HepG2 (cell line): ENCODE results near the gene DACT2. TPM values are rescaled to one million over a fixed set of nuclear protein-coding genes. Genes with fewer than 3 reads are reported as not detected.

ENCODE experiments used
- ATF2 ChIP-seq: sonication (generic); formaldehyde crosslinking; IDR thresholded peaks from 2 replicates; pipeline ENCODE4 v1.4.0; 2020; ENCODE audit warnings: missing genetic modification reagents
- IRF1 ChIP-seq: sonication (generic); formaldehyde crosslinking; IDR thresholded peaks from 2 replicates; pipeline ENCODE4 v1.4.0; 2020; ENCODE audit warnings: low read depth, mild to moderate bottlenecking, missing genetic modification reagents
- ISL2 ChIP-seq: sonication (generic); formaldehyde crosslinking; IDR thresholded peaks from 2 replicates; pipeline ENCODE4 v1.5.0; 2020; ENCODE audit warnings: missing genetic modification reagents
- LBX2 ChIP-seq: sonication (generic); formaldehyde crosslinking; IDR thresholded peaks from 2 replicates; pipeline ENCODE4 v1.5.0; 2020; ENCODE audit warnings: missing genetic modification reagents, mild to moderate bottlenecking, borderline replicate concordance
- NFATC3 ChIP-seq: sonication (generic); formaldehyde crosslinking; IDR thresholded peaks from 2 replicates; pipeline ENCODE4 v1.5.1; 2020; ENCODE audit warnings: mild to moderate bottlenecking, missing genetic modification reagents
- PRDM4 ChIP-seq: sonication (generic); formaldehyde crosslinking; IDR thresholded peaks from 2 replicates; pipeline ENCODE4 v1.9.0; 2021; ENCODE audit warnings: missing genetic modification reagents, borderline replicate concordance
- REL ChIP-seq: sonication (generic); formaldehyde crosslinking; conservative IDR thresholded peaks from 2 replicates; pipeline ENCODE4 v1.8.0; 2022; ENCODE audit warnings: mild to moderate bottlenecking, missing genetic modification reagents, moderate library complexity
- SMAD1 ChIP-seq: sonication (generic); formaldehyde crosslinking; IDR thresholded peaks from 2 replicates; pipeline ENCODE4 v1.4.0; 2020; ENCODE audit warnings: missing genetic modification reagents, low read depth, mild to moderate bottlenecking, borderline replicate concordance
- SMC3 ChIP-seq: IDR thresholded peaks from 2 replicates; pipeline ENCODE4 v1.6.1; 2011; ENCODE audit warnings: low read length, improper control_type of control experiment
- SOX6 ChIP-seq, 2 experiments: fragments of 450-650 bp in 1 of 2; sonication (generic) in 1 of 2; formaldehyde crosslinking in 1 of 2; IDR thresholded peaks; 2 replicates each; pipeline versions ENCODE4 v1.4.0 to v1.6.1; 2017 to 2020; ENCODE audit warnings: antibody characterized with exemption in 1 of 2, mild to moderate bottlenecking in 1 of 2, missing genetic modification reagents in 1 of 2
- SP1 ChIP-seq, 2 experiments: fragments of 450-650 bp in 1 of 2; sonication (generic) in 1 of 2; formaldehyde crosslinking in 1 of 2; IDR thresholded peaks; 2 replicates each; pipeline versions ENCODE4 v1.4.0 to v1.6.1; 2016 to 2020; ENCODE audit warnings: missing genetic modification reagents in 1 of 2
- ZGPAT ChIP-seq: IDR thresholded peaks from 2 replicates; pipeline ENCODE4 v1.6.1; 2016; ENCODE audit warnings: mild to moderate bottlenecking
- ZHX1 ChIP-seq: sonication (generic); formaldehyde crosslinking; IDR thresholded peaks from 2 replicates; pipeline ENCODE4 v1.8.1; 2022; ENCODE audit warnings: low read depth, mild to moderate bottlenecking, missing genetic modification reagents
- polyA plus RNA-seq, 8 experiments: library from polyadenylated mRNA; depleted of rRNA in 3 of 8; stranded (reverse) in 7 of 8; unstranded in 1 of 8; fragments of >200 nt; fragmentation: Illumina TruSeq in 4 of 8; extraction: Trizol in 4 of 8; gene quantifications; 2 replicates each; pipeline versions ENCODE4 v1.2.1 to v1.2.3, GENCODE V29; 2011 to 2016; ENCODE audit warnings: low read depth in 4 of 8, missing spikeins in 1 of 8, mixed read lengths in 1 of 8; ENCODE audit not compliant: insufficient read depth in 1 of 8
- total RNA-seq, 5 experiments: library from RNA; depleted of rRNA; stranded (reverse); fragments of >200 nt; fragmentation: Illumina TruSeq; extraction: Trizol; gene quantifications; 2 replicates each; pipeline ENCODE4 v1.2.3, GENCODE V29; 2016; ENCODE audit warnings: low read depth in 1 of 5

DACT2 gene
- total and polyA plus RNA-seq, 2 of the 13 experiments (the other 11 are each of a cell fraction or from before 2014, with no cell fraction given), result 0.15 TPM; not detected in 1

- TF ChIP-seq ISL2 (CRISPR knock-in tag) (peak; percentile 87), SP1 (IDR thresholded peaks at IDR 0.05) (no peak), SP1 (CRISPR knock-in tag; IDR thresholded peaks at IDR 0.05) (0 out of 2 replicates have a peak, but pooled peaks have one; percentile 10), SMC3 (peak; percentile 37), LBX2 (no peak), SMAD1 (no peak; the same call in 1 of the 2 replicates), ZGPAT (CRISPR knock-in tag) (peak; percentile 56), ATF2 (CRISPR knock-in tag) (peak; percentile 80), NFATC3 (0 out of 2 replicates have a peak, but pooled peaks have one; percentile 34), PRDM4 (CRISPR knock-in tag) (no peak), SOX6 (IDR thresholded peaks at IDR 0.05) (no peak), SOX6 (CRISPR knock-in tag; IDR thresholded peaks at IDR 0.05) (peak; percentile 93), ZHX1 (CRISPR knock-in tag) (no peak), REL (CRISPR knock-in tag) (0 out of 2 replicates have a peak, but pooled peaks have one; percentile 73), IRF1 (CRISPR knock-in tag) (peak; percentile 80; the same call in 1 of the 2 replicates)
Observed at GRCh38 chr6:168274037-168274952, 45.3 kb downstream of the DACT2 start (continued).
